GM12878 (cell line): ENCODE results near the gene GNG3. TPM values are rescaled to one million over a fixed set of nuclear protein-coding genes. Genes with fewer than 3 reads are reported as not detected.

Source experiments
- BACH1 ChIP-seq: fragments of 450-650 bp; IDR thresholded peaks from 2 replicates; pipeline ENCODE4 v1.6.1; 2017; ENCODE audit warnings: mild to moderate bottlenecking, borderline replicate concordance
- BCL11A ChIP-seq: IDR thresholded peaks from 2 replicates; pipeline ENCODE4 v1.6.1; 2011; ENCODE audit warnings: low read depth, low read length
- BCL3 ChIP-seq: IDR thresholded peaks from 2 replicates; pipeline ENCODE4 v1.6.1; 2011; ENCODE audit warnings: borderline replicate concordance, low read depth, mild to moderate bottlenecking, moderate library complexity, low read length; ENCODE audit not compliant: insufficient read depth, poor library complexity, severe bottlenecking
- CBFB ChIP-seq: IDR thresholded peaks from 2 replicates; pipeline ENCODE4 v1.6.1; 2016; ENCODE audit warnings: antibody characterized with exemption, low read depth
- E4F1 ChIP-seq: fragments of 450-650 bp; IDR thresholded peaks from 2 replicates; pipeline ENCODE4 v1.6.1; 2018; ENCODE audit warnings: borderline replicate concordance, mild to moderate bottlenecking; ENCODE audit not compliant: partially characterized antibody
- EGR1 ChIP-seq, 2 experiments: IDR thresholded peaks; 1 replicate in 1 of 2; 2 replicates in 1 of 2; pipeline ENCODE4 v1.6.1; 2011 to 2012; ENCODE audit warnings: low read depth in 2 of 2, low read length in 2 of 2, borderline replicate concordance in 1 of 2, mild to moderate bottlenecking in 1 of 2, moderate library complexity in 1 of 2
- FOXK2 ChIP-seq: fragments of 450-650 bp; IDR thresholded peaks from 2 replicates; pipeline ENCODE4 v1.6.1; 2017; ENCODE audit warnings: mild to moderate bottlenecking, moderate library complexity
- HDGF ChIP-seq: fragments of 450-650 bp; IDR thresholded peaks from 2 replicates; pipeline ENCODE4 v1.6.1; 2016; ENCODE audit warnings: antibody characterized with exemption
- IRF3 ChIP-seq: fragments of 450-650 bp; IDR thresholded peaks from 2 replicates; pipeline ENCODE4 v1.6.1; 2014; ENCODE audit warnings: mild to moderate bottlenecking
- MTA2 ChIP-seq: fragments of 450-650 bp; IDR thresholded peaks from 2 replicates; pipeline ENCODE4 v1.6.1; 2016; ENCODE audit warnings: low read depth, mild to moderate bottlenecking, moderate library complexity
- MTA3 ChIP-seq: IDR thresholded peaks from 2 replicates; pipeline ENCODE4 v1.6.1; 2012; ENCODE audit warnings: low read length, inconsistent platforms, borderline replicate concordance
- NFIC ChIP-seq: IDR thresholded peaks from 2 replicates; pipeline ENCODE4 v1.6.1; 2012; ENCODE audit warnings: low read depth, mild to moderate bottlenecking, inconsistent platforms, low read length, moderate library complexity
- NR2C1 ChIP-seq: fragments of 450-650 bp; IDR thresholded peaks from 2 replicates; pipeline ENCODE4 v1.6.1; 2017; ENCODE audit warnings: antibody characterized with exemption, mild to moderate bottlenecking, moderate library complexity
- PAX5 ChIP-seq: IDR thresholded peaks from 2 replicates; pipeline ENCODE4 v1.6.1; 2011; ENCODE audit warnings: low read depth, low read length, borderline replicate concordance
- RCOR1 ChIP-seq: conservative IDR thresholded peaks from 2 replicates; pipeline ENCODE4 v1.6.1; 2012; ENCODE audit warnings: low read depth, low read length, improper control_type of control experiment
- YBX1 ChIP-seq: fragments of 450-650 bp; IDR thresholded peaks from 2 replicates; pipeline ENCODE4 v1.6.1; 2016; ENCODE audit warnings: antibody characterized with exemption
- ZNF24 ChIP-seq: fragments of 450-650 bp; IDR thresholded peaks from 2 replicates; pipeline ENCODE4 v1.6.1; 2017; ENCODE audit warnings: antibody characterized with exemption, mild to moderate bottlenecking
- ZNF384 ChIP-seq: IDR thresholded peaks from 2 replicates; pipeline ENCODE4 v1.6.1; 2012; ENCODE audit warnings: low read depth, mild to moderate bottlenecking, low read length, improper control_type of control experiment, borderline replicate concordance
- polyA plus RNA-seq, 11 experiments: library from polyadenylated mRNA; depleted of rRNA in 4 of 11; unstranded in 6 of 11; stranded (reverse) in 5 of 11; fragments of >200 nt; fragmentation: Nextera tagmentation in 4 of 11; fragmentation: Illumina TruSeq in 1 of 11; extraction: Ambion mirVana in 4 of 11; extraction: Trizol in 1 of 11; gene quantifications; 1 replicate in 1 of 11; 2 replicates in 10 of 11; pipeline versions ENCODE4 v1.2.1 to v1.2.3, GENCODE V29; 2011 to 2016; ENCODE audit warnings: inconsistent platforms in 2 of 11, missing spikeins in 2 of 11, low read depth in 1 of 11
- total RNA-seq, 4 experiments: library from RNA; depleted of rRNA in 3 of 4; stranded (reverse); fragments of >200 nt in 3 of 4; fragmentation: Illumina TruSeq in 1 of 4; extraction: Trizol in 1 of 4; gene quantifications; 2 replicates each; pipeline versions ENCODE4 v1.2.1 to v1.2.3, GENCODE V29; 2013 to 2021
- TF ChIP-seq, protein P1 (sequence below): IDR thresholded peaks from 2 replicates; pipeline ENCODE4 v1.6.1; 2012; ENCODE audit warnings: low read depth, low read length, improper control_type of control experiment
- TF ChIP-seq, protein P2 (sequence below): IDR thresholded peaks from 2 replicates; pipeline ENCODE4 v1.6.1; 2012; ENCODE audit warnings: mild to moderate bottlenecking, low read depth, low read length

GNG3 gene
- total and polyA plus RNA-seq, 10 of the 15 experiments (the other 5 are each of a cell fraction or from before 2014, with no cell fraction given) = 0.27 to 0.83 (median 0.57) TPM; not detected in 5

DNA sequence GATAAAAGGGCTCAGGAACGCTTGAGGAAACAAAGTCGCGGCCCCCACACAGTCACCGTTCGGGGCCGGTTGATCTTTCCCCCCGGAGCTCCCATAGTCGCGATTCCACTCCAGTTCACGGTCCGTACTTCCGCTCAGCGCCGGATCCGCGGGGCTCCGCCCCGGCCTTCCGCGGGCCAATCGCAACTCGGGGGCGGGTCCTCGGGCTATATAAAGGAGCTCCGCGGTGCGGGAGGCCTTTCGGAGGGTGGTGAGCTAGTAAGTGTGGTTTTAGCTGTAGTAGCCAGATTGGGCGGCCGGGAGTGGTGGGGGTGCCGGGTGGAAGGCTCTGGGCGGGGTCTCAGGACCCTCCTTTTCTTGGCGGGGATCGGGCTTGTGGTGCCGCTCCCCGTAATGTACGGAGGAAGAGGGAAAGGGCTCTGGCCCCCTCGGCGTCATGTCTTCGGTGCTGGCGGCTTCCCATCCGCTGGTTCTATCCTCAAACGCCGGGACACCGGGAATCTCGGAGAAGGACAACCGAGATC lies 42.3 kb upstream of the GNG3 start, which contains the start of the genes C11orf98 and CSKMT (continued):
- TF ChIP-seq BCL11A = 0 out of 2 replicates have a peak, but pooled peaks have one; percentile 12
- no peak for TF ChIP-seq FOXK2
- 0 out of 2 replicates have a peak, but pooled peaks have one; percentile 80 for TF ChIP-seq PAX5
- TF ChIP-seq HDGF = no peak
- TF ChIP-seq EGR1 (IDR thresholded peaks at IDR 0.05; ENCODE audit: borderline replicate concordance in 1 of 2, low read depth in 2 of 2, low read length in 2 of 2) = peak in 1 of 2 experiments; percentile 36; a peak in 1 of 3 replicates
- no peak for TF ChIP-seq ZNF24
- TF ChIP-seq, protein P1, sequence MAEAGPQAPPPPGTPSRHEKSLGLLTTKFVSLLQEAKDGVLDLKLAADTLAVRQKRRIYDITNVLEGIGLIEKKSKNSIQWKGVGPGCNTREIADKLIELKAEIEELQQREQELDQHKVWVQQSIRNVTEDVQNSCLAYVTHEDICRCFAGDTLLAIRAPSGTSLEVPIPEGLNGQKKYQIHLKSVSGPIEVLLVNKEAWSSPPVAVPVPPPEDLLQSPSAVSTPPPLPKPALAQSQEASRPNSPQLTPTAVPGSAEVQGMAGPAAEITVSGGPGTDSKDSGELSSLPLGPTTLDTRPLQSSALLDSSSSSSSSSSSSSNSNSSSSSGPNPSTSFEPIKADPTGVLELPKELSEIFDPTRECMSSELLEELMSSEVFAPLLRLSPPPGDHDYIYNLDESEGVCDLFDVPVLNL = no peak
- peak; percentile 34; the same call in 1 of the 2 replicates for TF ChIP-seq NFIC
- TF ChIP-seq ZNF384 = no peak
- TF ChIP-seq NR2C1 = 0 out of 2 replicates have a peak, but pooled peaks have one; percentile 52
- TF ChIP-seq RCOR1 = no peak
- peak; percentile 75 for TF ChIP-seq BCL3
- no peak for TF ChIP-seq YBX1
- TF ChIP-seq BACH1 = peak; percentile 98
- TF ChIP-seq E4F1 = no peak
- TF ChIP-seq, protein P2, sequence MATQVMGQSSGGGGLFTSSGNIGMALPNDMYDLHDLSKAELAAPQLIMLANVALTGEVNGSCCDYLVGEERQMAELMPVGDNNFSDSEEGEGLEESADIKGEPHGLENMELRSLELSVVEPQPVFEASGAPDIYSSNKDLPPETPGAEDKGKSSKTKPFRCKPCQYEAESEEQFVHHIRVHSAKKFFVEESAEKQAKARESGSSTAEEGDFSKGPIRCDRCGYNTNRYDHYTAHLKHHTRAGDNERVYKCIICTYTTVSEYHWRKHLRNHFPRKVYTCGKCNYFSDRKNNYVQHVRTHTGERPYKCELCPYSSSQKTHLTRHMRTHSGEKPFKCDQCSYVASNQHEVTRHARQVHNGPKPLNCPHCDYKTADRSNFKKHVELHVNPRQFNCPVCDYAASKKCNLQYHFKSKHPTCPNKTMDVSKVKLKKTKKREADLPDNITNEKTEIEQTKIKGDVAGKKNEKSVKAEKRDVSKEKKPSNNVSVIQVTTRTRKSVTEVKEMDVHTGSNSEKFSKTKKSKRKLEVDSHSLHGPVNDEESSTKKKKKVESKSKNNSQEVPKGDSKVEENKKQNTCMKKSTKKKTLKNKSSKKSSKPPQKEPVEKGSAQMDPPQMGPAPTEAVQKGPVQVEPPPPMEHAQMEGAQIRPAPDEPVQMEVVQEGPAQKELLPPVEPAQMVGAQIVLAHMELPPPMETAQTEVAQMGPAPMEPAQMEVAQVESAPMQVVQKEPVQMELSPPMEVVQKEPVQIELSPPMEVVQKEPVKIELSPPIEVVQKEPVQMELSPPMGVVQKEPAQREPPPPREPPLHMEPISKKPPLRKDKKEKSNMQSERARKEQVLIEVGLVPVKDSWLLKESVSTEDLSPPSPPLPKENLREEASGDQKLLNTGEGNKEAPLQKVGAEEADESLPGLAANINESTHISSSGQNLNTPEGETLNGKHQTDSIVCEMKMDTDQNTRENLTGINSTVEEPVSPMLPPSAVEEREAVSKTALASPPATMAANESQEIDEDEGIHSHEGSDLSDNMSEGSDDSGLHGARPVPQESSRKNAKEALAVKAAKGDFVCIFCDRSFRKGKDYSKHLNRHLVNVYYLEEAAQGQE = peak; percentile 49; the same call in 1 of the 2 replicates
- TF ChIP-seq MTA3 = peak; percentile 71; the same call in 1 of the 2 replicates
- 0 out of 2 replicates have a peak, but pooled peaks have one; percentile 38 for TF ChIP-seq MTA2
- TF ChIP-seq CBFB = peak; percentile 99
- TF ChIP-seq IRF3 = 0 out of 2 replicates have a peak, but pooled peaks have one; percentile 15
